Heart right ventricle (tissue), 16 donors: ENCODE results near the gene STAM. TPM values are rescaled to one million over a fixed set of nuclear protein-coding genes. Genes with fewer than 3 reads are reported as not detected.
"Not testable (repeated sequence)": the region's sequence is repeated elsewhere in the genome, so short reads cannot be mapped to it uniquely, and the experiment has no call there.

ENCODE experiments used
- ATAC-seq, 8 donors: fragments of 200-7000 bp; cut with Tn5 transposase; one replicate each; pipeline ENCODE4 v1.9.1; 2020; ENCODE audit warnings: mild to moderate bottlenecking in 8 of 8, moderate library complexity in 8 of 8, moderate number of reproducible peaks in 1 of 8
- DNase-seq, 2 donors: peaks; one replicate each; pipeline ENCODE4 v3.0.0-alpha.2; 2020
- H3K27ac ChIP-seq, 10 donors: fragments of 200-600 bp; sonication (generic) in 2 of 10; one replicate each; pipeline versions ENCODE4 v1.5.0 to v1.8.0; 2020 to 2022; ENCODE audit warnings: mild to moderate bottlenecking in 3 of 10
- H3K27me3 ChIP-seq, 7 donors: fragments of 200-600 bp; one replicate each; pipeline ENCODE4 v1.8.0; 2021 to 2022; ENCODE audit warnings: mild to moderate bottlenecking in 2 of 7
- H3K36me3 ChIP-seq, 9 donors: fragments of 200-600 bp; sonication (generic) in 1 of 9; one replicate each; pipeline versions ENCODE4 v1.5.0 to v1.8.0; 2020 to 2022; ENCODE audit warnings: mild to moderate bottlenecking in 2 of 9
- H3K4me1 ChIP-seq, 9 donors: fragments of 200-600 bp; sonication (generic) in 1 of 9; one replicate each; pipeline versions ENCODE4 v1.5.0 to v1.8.0; 2020 to 2022; ENCODE audit warnings: mild to moderate bottlenecking in 4 of 9
- H3K4me3 ChIP-seq, 10 donors: fragments of 200-600 bp; sonication (generic) in 2 of 10; one replicate each; pipeline versions ENCODE4 v1.5.0 to v1.8.0; 2020 to 2022; ENCODE audit warnings: mild to moderate bottlenecking in 7 of 10, moderate library complexity in 2 of 10
- H3K9me3 ChIP-seq, 11 donors: fragments of 200-600 bp in 10 of 11; sonication (generic) in 2 of 11; one replicate each; pipeline versions ENCODE4 v1.5.0 to v1.8.0; 2013 to 2022; ENCODE audit warnings: mild to moderate bottlenecking in 2 of 11, control low read depth in 1 of 11, moderate library complexity in 1 of 11
- CTCF ChIP-seq, 9 donors: fragments of 200-600 bp; sonication (generic) in 2 of 9; IDR thresholded peaks; one replicate each; pipeline versions ENCODE4 v1.5.0 to v1.8.0; 2021 to 2022; ENCODE audit warnings: antibody characterized with exemption in 9 of 9, mild to moderate bottlenecking in 5 of 9, moderate library complexity in 1 of 9
- WGBS, 2 donors: extraction: QIAGEN DNeasy Blood & Tissue Kit; methylation state at CpG; one replicate each; pipeline ENCODE4 v1.1.7; 2013; ENCODE audit warnings: inconsistent platforms in 1 of 2; 5-methylcytosine and 5-hydroxymethylcytosine counted together
- intact Hi-C, 10 donors: fragments of 100-400 bp; cut with DNase I; formaldehyde crosslinking; loops; one replicate each; pipeline versions ENCODE4 v1.11.1 to v1.14.2; 2022
- polyA plus RNA-seq, 2 donors: library from polyadenylated mRNA; stranded (reverse); fragments of 200-250 nt; gene quantifications; one replicate each; pipeline ENCODE4 v1.2.3, GENCODE V29; 2013
- total RNA-seq, 10 donors: library from RNA; stranded (reverse); fragmentation: NEBNext Ultra II Directional in 3 of 10; extraction: Animal tissue kit (Norgen Biotek cat#: 25700) in 3 of 10; gene quantifications; one replicate each; pipeline versions ENCODE4 v1.2.1 to v1.2.4, GENCODE V29; 2021 to 2023
- donor health status: Arrhythmogenic right ventricular cardiomyopathy.
- donor health status: ischemic (EF 13 %, LVEDD 7.1; RV severe dilation, severe dysfunction).
- donor health status: healthy with polysubstance abuse.
- donor health status: DM: no; HTN: yes; CAD: no.
- donor health status: DM: no; HTN: no; CAD: no.
- donor health status: ischemic (EF 25% LVEDD 6.9; RV normal size, moderate dysfunction).
- donor health status: ischemic (EF 25% LVEDD 5.7; RV mildly dilated, moderate dysfunction).
- donor health status: healthy.
- donor health status: DM: yes; HTN: yes; CAD: no.
- donor health status: Ischemic cardiomyopathy.
- donor health status: ischemic (EF 35%, LVEDD 5.7; RV mildly dilated, moderate dysfunction).
- donor health status: nonischemic (EF 11% LVEDD 7.7; RV severe dilation, severe dysfunction).
- donor health status: DM: yes; HTN: yes; CAD: no.
- donor health status: PGD.
- donor health status: ischemic (EF 29% LVEDD 5.4; RV normal size, mild dysfunction).
- donor health status: nonischemic (EF 23%, LVEDD 6.1; RV moderate dilation, normal function).

Gene STAM
- total and polyA plus RNA-seq, 12 donors = 9.9 to 43.5 (median 29.3) TPM

- intact Hi-C loops = no loop called here
- H3K27me3 ChIP-seq = no peaks in the 10 kb centered on the region
- H3K9me3 ChIP-seq = peaks cover 0 to 5% (median 0%) of the 10 kb centered on the region in 11 donors
- peaks cover 0 to 89% (median 43%) of the 10 kb centered on the region in 9 donors for H3K36me3 ChIP-seq
- ATAC-seq (no peak), DNase-seq (no peak)
- no peak for TF ChIP-seq CTCF (IDR thresholded peaks at IDR 0.05)
- peaks cover 0 to 10% (median 0%) of the 10 kb centered on the region in 9 donors for H3K4me1 ChIP-seq
- H3K4me3 ChIP-seq = no peak overlapping the region
- no peak overlapping the region for H3K27ac ChIP-seq
- WGBS, 2 donors = 83 to 91% methylated on average over 10 of the region's 10 CpGs
Observed at GRCh38 chr10:17713758-17714157, 69.8 kb downstream of the STAM start.

GRCh38 chr10:17716161-17716560 lies 72.2 kb downstream of the STAM start:
- H3K36me3 ChIP-seq = peaks cover 0 to 68% (median 25%) of the 10 kb centered on the region in 9 donors
- no peak for DNase-seq
- no peak for TF ChIP-seq CTCF (IDR thresholded peaks at IDR 0.05)
- peaks cover 0 to 5% (median 0%) of the 10 kb centered on the region in 11 donors for H3K9me3 ChIP-seq
- intact Hi-C loops = no loop called here
- 97 to 99% methylated on average over 4 of the region's 4 CpGs for WGBS, 2 donors
- ATAC-seq = no peak
- no peaks in the 10 kb centered on the region for H3K27me3 ChIP-seq
- no peaks in the 10 kb centered on the region for H3K4me1 ChIP-seq
- H3K4me3 ChIP-seq = no peak overlapping the region
- no peak overlapping the region for H3K27ac ChIP-seq

- ATAC-seq, H3K4me3 ChIP-seq, DNase-seq, intact Hi-C loops, H3K27me3 ChIP-seq, H3K4me1 ChIP-seq, H3K27ac ChIP-seq: not testable (repeated sequence)
- peaks cover 0 to 31% (median 7%) of the 10 kb centered on the region in 9 donors for H3K36me3 ChIP-seq
- 93 to 95% methylated on average over 22 to 24 of the region's 25 CpGs for WGBS, 2 donors
- H3K9me3 ChIP-seq = peaks cover 0 to 16% (median 0%) of the 10 kb centered on the region in 11 donors
Observed at GRCh38 chr10:17722317-17723014, 78.5 kb downstream of the STAM start.

GRCh38 chr10:17725703-17726102 lies 81.8 kb downstream of the STAM start:
- 72 to 87% methylated on average over 7 of the region's 7 CpGs for WGBS, 2 donors
- Histone ChIP-seq H3K36me3 (peaks cover 0 to 24% (median 4%) of the 10 kb centered on the region in 9 donors), H3K4me3 (no peak overlapping the region), H3K4me1 (peaks cover 0 to 5% (median 0%) of the 10 kb centered on the region in 9 donors), H3K27me3 (no peaks in the 10 kb centered on the region), H3K27ac (no peak overlapping the region), H3K9me3 (peaks cover 0 to 10% (median 0%) of the 10 kb centered on the region in 11 donors)
- DNase-seq (no peak), ATAC-seq (no peak)
- TF ChIP-seq CTCF (IDR thresholded peaks at IDR 0.05) = no peak
- intact Hi-C loops = no loop called here

- ATAC-seq (no peak), DNase-seq (no peak)
- peaks cover 0 to 7% (median 0%) of the 10 kb centered on the region in 9 donors for H3K36me3 ChIP-seq
- no peaks in the 10 kb centered on the region for H3K9me3 ChIP-seq
- peak overlapping the region in 1 of 10 donors; percentile 87 for H3K27ac ChIP-seq
- no peaks in the 10 kb centered on the region for H3K27me3 ChIP-seq
- intact Hi-C loops = loop anchor here in 5 of 10 donors (10.0 kb wide), 2 partner anchors 485 to 505 kb away; no protein-coding TSS in a partner anchor
- H3K4me1 ChIP-seq = peaks cover 0 to 13% (median 1%) of the 10 kb centered on the region in 9 donors
- no peak overlapping the region for H3K4me3 ChIP-seq
- TF ChIP-seq CTCF (IDR thresholded peaks at IDR 0.05) = no peak
- 90 to 95% methylated on average over 6 of the region's 6 CpGs for WGBS, 2 donors
Observed at GRCh38 chr10:17729630-17730029, 85.7 kb downstream of the STAM start.
